ENCODE measurements around the gene OR2A14.
A peak's percentile ranks its signal among the peaks of the same experiment; 100 is the strongest.

- TF ChIP-seq CTCF (IDR thresholded peaks at IDR 0.05) (peak; percentile 16; the same call in 1 of the 2 replicates), POLR2AphosphoS5 (IDR thresholded peaks at IDR 0.05; ENCODE audit: low read depth, low read length) (no peak), SIN3A (IDR thresholded peaks at IDR 0.05; ENCODE audit: borderline replicate concordance, insufficient read depth, low read depth, low read length) (no peak), REST (IDR thresholded peaks at IDR 0.05; ENCODE audit: insufficient read depth in 1 of 2, low read depth in 2 of 2, low read length in 1 of 2) (no peak)
Measured at GRCh38 chr7:144074374-144074773, 48.6 kb upstream of the OR2A14 start.
